Fibroblast of lung (primary cell): Measurements from ENCODE around the gene SMIM45.

ENCODE experiments used
- DNase-seq, 2 donors: peaks; one replicate each; pipeline versions ENCODE4 v3.0.0 to v3.0.0-alpha.2; 2010; ENCODE audit warnings: low read depth in 2 of 2
- H2AFZ ChIP-seq: 2 replicates; pipeline ENCODE4 v1.5.1; 2012; ENCODE audit warnings: low read length, control low read depth, inconsistent platforms
- H3K27ac ChIP-seq: 2 replicates; pipeline ENCODE4 v1.5.1; 2011; ENCODE audit warnings: low read length, control low read depth; ENCODE audit not compliant: insufficient read depth
- H3K27me3 ChIP-seq: 2 replicates; pipeline ENCODE4 v1.5.1; 2011; ENCODE audit warnings: mild to moderate bottlenecking, low read length; ENCODE audit not compliant: control insufficient read depth, insufficient read depth
- H3K36me3 ChIP-seq: 2 replicates; pipeline ENCODE4 v1.5.1; 2011; ENCODE audit warnings: low read length; ENCODE audit not compliant: control insufficient read depth, insufficient read depth
- H3K4me1 ChIP-seq: 2 replicates; pipeline ENCODE4 v1.5.1; 2011; ENCODE audit warnings: low read length; ENCODE audit not compliant: control insufficient read depth, insufficient read depth; ENCODE audit errors: extremely low read depth
- H3K4me2 ChIP-seq: 2 replicates; pipeline ENCODE4 v1.5.1; 2011; ENCODE audit warnings: low read length, control low read depth; ENCODE audit not compliant: insufficient read depth; ENCODE audit errors: extremely low read depth
- H3K4me3 ChIP-seq, 4 experiments: fragments of 200-600 bp in 1 of 4; sonication (generic) in 1 of 4; replicated peaks in 1 of 4; 2 replicates each; pipeline ENCODE4 v1.5.1; 2011 to 2016; ENCODE audit warnings: low read length in 4 of 4, low read depth in 3 of 4, mild to moderate bottlenecking in 3 of 4, control low read depth in 2 of 4, inconsistent platforms in 1 of 4, mixed read lengths in 1 of 4; ENCODE audit not compliant: insufficient read depth in 1 of 4; ENCODE audit errors: control extremely low read depth in 1 of 4
- H3K79me2 ChIP-seq: 2 replicates; pipeline ENCODE4 v1.5.1; 2012; ENCODE audit warnings: mild to moderate bottlenecking, low read length, inconsistent platforms; ENCODE audit not compliant: control insufficient read depth, insufficient read depth
- H3K9ac ChIP-seq: 2 replicates; pipeline ENCODE4 v1.5.1; 2011; ENCODE audit warnings: mild to moderate bottlenecking, low read length, control low read depth; ENCODE audit not compliant: insufficient read depth
- H3K9me3 ChIP-seq: 2 replicates; pipeline ENCODE4 v1.5.1; 2012; ENCODE audit warnings: low read depth, low read length; ENCODE audit not compliant: control insufficient read depth, insufficient read depth
- H4K20me1 ChIP-seq: 2 replicates; pipeline ENCODE4 v1.5.1; 2011; ENCODE audit warnings: low read length; ENCODE audit not compliant: control insufficient read depth, insufficient read depth; ENCODE audit errors: extremely low read depth
- EZH2 ChIP-seq: IDR thresholded peaks from 2 replicates; pipeline ENCODE4 v1.5.1; 2012; ENCODE audit warnings: low read length, control low read depth, mild to moderate bottlenecking; ENCODE audit errors: missing control alignments
- TF ChIP-seq, protein P1 (sequence below), 2 donors: IDR thresholded peaks in 1 of 2; conservative IDR thresholded peaks in 1 of 2; 1 replicate in 1 of 2; 2 replicates in 1 of 2; pipeline ENCODE4 v1.5.1; 2011 to 2012; ENCODE audit warnings: low read length in 2 of 2, control low read depth in 1 of 2, inconsistent platforms in 1 of 2, low read depth in 1 of 2, mild to moderate bottlenecking in 1 of 2

SMIM45 gene

DNA sequence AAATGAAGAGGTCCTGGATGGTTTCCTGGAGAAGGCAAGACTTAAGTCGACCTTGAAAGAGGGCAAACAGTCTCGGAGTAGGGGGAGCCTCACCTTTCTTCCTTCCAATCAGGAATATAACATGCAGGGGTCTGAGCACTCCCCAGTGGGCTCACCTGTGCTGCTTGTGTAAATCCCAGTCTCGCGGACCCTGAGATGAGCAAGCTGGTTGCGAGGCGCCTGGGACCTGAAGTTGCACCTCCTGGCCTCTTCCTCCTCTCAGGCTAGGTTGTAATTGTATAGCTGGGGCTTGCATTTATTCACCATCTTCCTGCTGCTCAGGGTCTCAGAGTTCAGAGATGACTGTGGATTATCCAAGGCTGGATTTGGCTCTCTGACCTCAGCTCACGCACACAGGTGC lies 39.2 kb downstream of the SMIM45 start:
- no peaks in the 10 kb centered on the region for H3K36me3 ChIP-seq
- no peak overlapping the region for H3K27ac ChIP-seq
- H3K27me3 ChIP-seq, result peaks cover 6% of the 10 kb centered on the region
- H2AFZ ChIP-seq, result no peak overlapping the region
- no peak for DNase-seq
- H3K4me2 ChIP-seq, result no peak overlapping the region
- TF ChIP-seq, protein P1, sequence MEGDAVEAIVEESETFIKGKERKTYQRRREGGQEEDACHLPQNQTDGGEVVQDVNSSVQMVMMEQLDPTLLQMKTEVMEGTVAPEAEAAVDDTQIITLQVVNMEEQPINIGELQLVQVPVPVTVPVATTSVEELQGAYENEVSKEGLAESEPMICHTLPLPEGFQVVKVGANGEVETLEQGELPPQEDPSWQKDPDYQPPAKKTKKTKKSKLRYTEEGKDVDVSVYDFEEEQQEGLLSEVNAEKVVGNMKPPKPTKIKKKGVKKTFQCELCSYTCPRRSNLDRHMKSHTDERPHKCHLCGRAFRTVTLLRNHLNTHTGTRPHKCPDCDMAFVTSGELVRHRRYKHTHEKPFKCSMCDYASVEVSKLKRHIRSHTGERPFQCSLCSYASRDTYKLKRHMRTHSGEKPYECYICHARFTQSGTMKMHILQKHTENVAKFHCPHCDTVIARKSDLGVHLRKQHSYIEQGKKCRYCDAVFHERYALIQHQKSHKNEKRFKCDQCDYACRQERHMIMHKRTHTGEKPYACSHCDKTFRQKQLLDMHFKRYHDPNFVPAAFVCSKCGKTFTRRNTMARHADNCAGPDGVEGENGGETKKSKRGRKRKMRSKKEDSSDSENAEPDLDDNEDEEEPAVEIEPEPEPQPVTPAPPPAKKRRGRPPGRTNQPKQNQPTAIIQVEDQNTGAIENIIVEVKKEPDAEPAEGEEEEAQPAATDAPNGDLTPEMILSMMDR (conservative IDR thresholded peaks at IDR 0.05 in 1 of 2, IDR thresholded peaks at IDR 0.05 in 1 of 2; ENCODE audit: low read depth in 1 of 2, low read length in 2 of 2), result no peak
- no peak for TF ChIP-seq EZH2
- H4K20me1 ChIP-seq, result no peaks in the 10 kb centered on the region
- H3K79me2 ChIP-seq, result no peaks in the 10 kb centered on the region
- H3K4me3 ChIP-seq, result no peak overlapping the region
- no peaks in the 10 kb centered on the region for H3K9me3 ChIP-seq
- no peak overlapping the region for H3K9ac ChIP-seq
- H3K4me1 ChIP-seq, result no peaks in the 10 kb centered on the region

DNA sequence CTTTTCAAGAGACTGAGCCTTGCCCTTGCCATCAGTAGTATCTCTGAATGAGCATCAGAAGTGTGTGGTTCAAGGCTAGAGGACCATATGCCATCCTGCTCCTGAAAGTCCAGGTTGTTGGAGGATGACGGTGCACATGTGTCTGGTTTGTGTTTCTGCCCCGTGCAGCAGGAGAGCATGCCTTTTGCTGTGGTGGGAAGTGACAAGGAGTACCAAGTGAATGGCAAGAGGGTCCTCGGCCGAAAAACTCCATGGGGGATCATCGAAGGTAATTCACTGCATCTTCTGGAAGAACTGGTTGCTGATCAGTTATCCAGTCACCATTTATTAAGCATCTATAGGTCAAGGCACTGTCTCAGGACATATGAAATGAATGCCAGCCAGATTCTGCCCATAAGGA lies 40.5 kb downstream of the SMIM45 start:
- no peak overlapping the region for H3K4me2 ChIP-seq
- H4K20me1 ChIP-seq, result no peaks in the 10 kb centered on the region
- no peaks in the 10 kb centered on the region for H3K4me1 ChIP-seq
- H3K9me3 ChIP-seq, result no peaks in the 10 kb centered on the region
- H3K4me3 ChIP-seq, result no peak overlapping the region
- H3K27ac ChIP-seq, result no peak overlapping the region
- DNase-seq, result no peak
- no peak overlapping the region for H2AFZ ChIP-seq
- peaks cover 10% of the 10 kb centered on the region for H3K27me3 ChIP-seq
- H3K36me3 ChIP-seq, result no peaks in the 10 kb centered on the region
- no peaks in the 10 kb centered on the region for H3K79me2 ChIP-seq
- no peak for TF ChIP-seq EZH2
- TF ChIP-seq, protein P1 (conservative IDR thresholded peaks at IDR 0.05 in 1 of 2, IDR thresholded peaks at IDR 0.05 in 1 of 2; ENCODE audit: low read depth in 1 of 2, low read length in 2 of 2), result no peak
- no peak overlapping the region for H3K9ac ChIP-seq

DNA sequence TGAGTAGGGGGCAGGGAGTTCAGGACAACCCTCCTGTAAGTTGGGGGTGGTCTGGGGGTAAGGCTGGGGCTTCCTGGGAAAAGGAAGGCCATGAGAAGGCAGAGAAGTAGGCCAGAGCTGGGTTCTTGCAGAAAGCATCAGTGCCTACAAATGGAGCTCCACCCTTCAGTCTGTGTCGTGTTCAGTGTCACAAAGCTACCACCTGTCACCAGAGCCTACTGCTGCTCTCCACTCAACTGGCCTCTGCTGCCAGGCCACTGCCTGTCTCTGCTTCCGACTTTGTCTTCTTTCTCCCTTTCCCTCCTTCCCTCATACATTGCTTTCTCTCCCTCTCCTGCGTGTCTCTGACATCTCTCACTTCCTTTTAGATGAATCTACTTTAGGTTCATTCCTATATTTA lies 43.3 kb downstream of the SMIM45 start:
- no peak for DNase-seq
- H3K27ac ChIP-seq, result no peak overlapping the region

More for the DNA sequence above, 43.3 kb downstream of the SMIM45 start:
- Histone ChIP-seq H3K4me3 (no peak overlapping the region), H3K27me3 (peaks cover 10% of the 10 kb centered on the region), H3K4me2 (no peak overlapping the region), H3K9ac (no peak overlapping the region), H3K36me3 (no peaks in the 10 kb centered on the region), H3K9me3 (no peaks in the 10 kb centered on the region), H3K79me2 (no peaks in the 10 kb centered on the region), H4K20me1 (no peaks in the 10 kb centered on the region), H2AFZ (no peak overlapping the region), H3K4me1 (no peaks in the 10 kb centered on the region)
- TF ChIP-seq, protein P1 (conservative IDR thresholded peaks at IDR 0.05 in 1 of 2, IDR thresholded peaks at IDR 0.05 in 1 of 2; ENCODE audit: low read depth in 1 of 2, low read length in 2 of 2), result no peak
- TF ChIP-seq EZH2, result no peak
